ENCODE measurements around the gene PGD. TPM values are rescaled to one million over a fixed set of nuclear protein-coding genes. Genes with fewer than 3 reads are reported as not detected.

The PGD gene
- total and polyA plus RNA-seq, 2 of the 13 experiments (the other 11 are each of a cell fraction or from before 2014, with no cell fraction given): 64.8 to 210 TPM

- Histone ChIP-seq H3K27me3 (ENCODE audit: control insufficient read depth in 1 of 2, insufficient read depth in 2 of 2, low read length in 2 of 2) (no peaks in the 10 kb centered on the region), H3K9me3 (ENCODE audit: low read length) (no peaks in the 10 kb centered on the region), H3K36me3 (replicated peaks in 1 of 2; ENCODE audit: control insufficient read depth in 1 of 2, insufficient read depth in 2 of 2, low read length in 2 of 2) (no peaks in the 10 kb centered on the region), H2AFZ (ENCODE audit: low read length) (no peak overlapping the region), H3K4me1 (ENCODE audit: insufficient read depth, low read length) (peaks cover 51% of the 10 kb centered on the region), H3K79me2 (ENCODE audit: insufficient read depth, low read length) (no peaks in the 10 kb centered on the region), H4K20me1 (ENCODE audit: insufficient read depth, low read length) (no peaks in the 10 kb centered on the region), H3K4me3 (replicated peaks in 1 of 3; ENCODE audit: insufficient read depth in 1 of 3, low read depth in 2 of 3, low read length in 3 of 3) (peak overlapping the region in 1 of 3 experiments; percentile 1; a peak in 1 of 6 replicates), H3K27ac (ENCODE audit: extremely low read length, insufficient read depth, low read length) (peak overlapping the region; percentile 74), H3K4me2 (ENCODE audit: low read depth, low read length) (peak overlapping the region; percentile 62; the same call in 1 of the 2 replicates), H3K9ac (ENCODE audit: insufficient read depth, low read depth, low read length) (no peak overlapping the region; the same call in 1 of the 2 replicates)
- intact Hi-C loops (cut with micrococcal nuclease; ENCODE audit: unreplicated experiment): no loop called here
- FAIRE-seq (peak; percentile 44), ATAC-seq (peak; percentile 46), DNase-seq (ENCODE audit: low spot score) (no peak)
- in situ Hi-C loops (cut with HindIII; ENCODE audit: extremely low pct_ligation_motif_present, low pct_unique_long_range_greater_than_20kb): loop anchor here (10.0 kb wide), 1 partner anchor 87 kb away; the partner anchor contains the start of genes DFFA and PEX14
- WGBS (ENCODE audit: low lambda C conversion rate): 60% methylated on average over 3 of the region's 3 CpGs
- ChIA-PET POLR2A (interaction anchor here (0.9 to 4.7 kb wide), 2 partner anchors 13 to 38 kb away, joined by 3 to 65 read pairs; partner anchors contain the start of gene PGD), CTCF (ENCODE audit: low intra/inter-chr PET ratio, low total read pairs) (no interaction called here)
- no TSS peak for BruUV-seq (replicated peaks)
- TF ChIP-seq NFE2L2 (IDR thresholded peaks at IDR 0.05; ENCODE audit: low read length) (peak; percentile 54; the same call in 1 of the 2 replicates), ZBTB10 (CRISPR knock-in tag; IDR thresholded peaks at IDR 0.05; ENCODE audit: borderline replicate concordance) (no peak), KLF16 (CRISPR knock-in tag; IDR thresholded peaks at IDR 0.05) (0 out of 4 replicates have a peak, but pooled peaks of 1 of the 2 experiments have one; percentile 7), DNMT3B (CRISPR knock-in tag; conservative IDR thresholded peaks at IDR 0.05) (no peak), MAFK (conservative IDR thresholded peaks at IDR 0.05 in 1 of 2, IDR thresholded peaks at IDR 0.05 in 1 of 2; ENCODE audit: low read length in 2 of 2) (peak; percentile 85 to 87), DMAP1 (CRISPR knock-in tag; IDR thresholded peaks at IDR 0.05) (no peak), ZNF546 (CRISPR knock-in tag; conservative IDR thresholded peaks at IDR 0.05) (no peak), ZBTB20 (CRISPR knock-in tag; IDR thresholded peaks at IDR 0.05; ENCODE audit: borderline replicate concordance, low read depth) (no peak), PITX1 (CRISPR knock-in tag; IDR thresholded peaks at IDR 0.05) (no peak), HMGA1 (CRISPR knock-in tag; conservative IDR thresholded peaks at IDR 0.05) (no peak), BRF2 (CRISPR knock-in tag; IDR thresholded peaks at IDR 0.05) (no peak), ZNF501 (CRISPR knock-in tag; IDR thresholded peaks at IDR 0.05) (no peak), YEATS4 (CRISPR knock-in tag; IDR thresholded peaks at IDR 0.05; ENCODE audit: borderline replicate concordance) (no peak), ZNF256 (CRISPR knock-in tag; conservative IDR thresholded peaks at IDR 0.05) (no peak), MYNN (CRISPR knock-in tag; IDR thresholded peaks at IDR 0.05; ENCODE audit: low read depth) (no peak), ZNF30 (CRISPR knock-in tag; IDR thresholded peaks at IDR 0.05) (no peak), ONECUT2 (CRISPR knock-in tag; IDR thresholded peaks at IDR 0.05) (no peak), MAFF (IDR thresholded peaks at IDR 0.05; ENCODE audit: low read depth, low read length) (peak; percentile 86)
- TF ChIP-seq, protein P1, sequence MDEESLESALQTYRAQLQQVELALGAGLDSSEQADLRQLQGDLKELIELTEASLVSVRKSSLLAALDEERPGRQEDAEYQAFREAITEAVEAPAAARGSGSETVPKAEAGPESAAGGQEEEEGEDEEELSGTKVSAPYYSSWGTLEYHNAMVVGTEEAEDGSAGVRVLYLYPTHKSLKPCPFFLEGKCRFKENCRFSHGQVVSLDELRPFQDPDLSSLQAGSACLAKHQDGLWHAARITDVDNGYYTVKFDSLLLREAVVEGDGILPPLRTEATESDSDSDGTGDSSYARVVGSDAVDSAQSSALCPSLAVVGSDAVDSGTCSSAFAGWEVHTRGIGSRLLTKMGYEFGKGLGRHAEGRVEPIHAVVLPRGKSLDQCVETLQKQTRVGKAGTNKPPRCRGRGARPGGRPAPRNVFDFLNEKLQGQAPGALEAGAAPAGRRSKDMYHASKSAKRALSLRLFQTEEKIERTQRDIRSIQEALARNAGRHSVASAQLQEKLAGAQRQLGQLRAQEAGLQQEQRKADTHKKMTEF (CRISPR knock-in tag; IDR thresholded peaks at IDR 0.05): 0 out of 2 replicates have a peak, but pooled peaks have one; percentile 14
- TF ChIP-seq, protein P2, sequence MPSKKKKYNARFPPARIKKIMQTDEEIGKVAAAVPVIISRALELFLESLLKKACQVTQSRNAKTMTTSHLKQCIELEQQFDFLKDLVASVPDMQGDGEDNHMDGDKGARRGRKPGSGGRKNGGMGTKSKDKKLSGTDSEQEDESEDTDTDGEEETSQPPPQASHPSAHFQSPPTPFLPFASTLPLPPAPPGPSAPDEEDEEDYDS (CRISPR knock-in tag; IDR thresholded peaks at IDR 0.05): no peak
These were observed 11.0 kb upstream of the PGD start for GRCh38 chr1:10387677-10388386.
